ENCODE measurements around the gene OPN3. TPM values are rescaled to one million over a fixed set of nuclear protein-coding genes. Genes with fewer than 3 reads are reported as not detected.

OPN3 gene
- total RNA-seq, 1 donor = 47.5 TPM

DNA sequence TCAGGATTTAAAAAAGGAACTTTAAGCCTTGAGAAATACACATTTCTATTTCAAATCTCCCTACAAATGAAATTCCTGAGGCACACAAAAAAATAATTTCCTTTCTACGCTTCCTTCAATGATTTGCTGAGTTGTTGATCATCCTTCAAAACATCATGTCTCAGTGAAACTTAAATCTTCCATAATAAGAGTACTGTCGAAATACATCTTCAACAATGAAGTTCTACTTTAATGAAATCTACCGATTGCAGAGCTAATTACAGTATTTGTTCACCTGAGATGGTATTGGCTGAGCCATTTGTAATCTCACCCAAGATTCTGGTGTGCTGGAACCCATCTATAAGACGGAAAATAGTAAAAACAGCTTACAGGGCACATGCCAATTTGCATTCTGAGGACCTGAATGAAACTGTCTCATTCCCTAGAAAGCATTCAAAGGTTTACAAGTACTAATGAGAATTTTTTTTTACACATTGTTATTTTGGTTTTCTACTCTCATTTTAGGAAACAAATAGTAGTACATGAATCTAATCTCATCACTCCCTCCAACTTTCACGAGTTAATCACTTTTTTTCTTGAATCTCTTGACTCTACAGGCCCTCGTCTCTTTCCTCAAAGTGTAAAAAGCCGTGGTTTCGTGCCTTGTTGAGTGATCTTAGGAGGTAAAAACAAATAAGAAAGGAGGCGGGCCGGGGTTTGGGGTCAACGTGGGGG lies 1.1 kb downstream of the OPN3 start:
- peak overlapping the region; percentile 78 for H3K4me3 ChIP-seq (ENCODE audit: low read depth, low read length)
- DNase-seq (ENCODE audit: low read depth) = peak; percentile 20
- TF ChIP-seq CTCF (IDR thresholded peaks at IDR 0.05; ENCODE audit: insufficient read depth, low read depth, low read length) = no peak

DNA sequence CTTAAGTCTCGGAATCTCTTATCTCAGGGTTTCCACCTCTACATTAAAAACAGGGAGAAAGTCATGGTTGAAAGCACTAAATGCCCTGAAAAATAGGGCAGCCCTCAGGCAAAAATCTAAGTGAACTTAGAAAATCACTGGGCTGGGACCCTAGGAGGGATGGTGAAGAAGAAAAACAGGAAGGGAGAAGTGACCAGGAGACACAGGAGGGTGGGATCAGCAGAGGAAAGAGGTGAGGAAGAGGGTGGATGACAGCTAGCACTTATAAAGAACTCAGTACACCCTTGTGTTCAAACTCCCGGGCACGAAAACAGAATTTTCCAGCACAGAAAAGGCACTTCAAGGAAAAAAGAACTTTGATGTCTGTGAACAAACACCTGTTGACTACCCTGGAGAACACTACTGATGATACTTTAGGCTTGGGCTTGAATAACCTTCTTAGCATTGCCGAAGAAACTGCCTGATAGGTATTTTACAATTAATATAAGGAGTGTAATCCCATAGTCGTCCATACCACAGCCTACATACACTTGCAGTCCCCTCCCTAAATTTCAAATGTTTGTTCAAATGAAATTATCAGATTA lies 2.0 kb downstream of the OPN3 start:
- DNase-seq (ENCODE audit: low read depth) = no peak
- TF ChIP-seq CTCF (IDR thresholded peaks at IDR 0.05; ENCODE audit: insufficient read depth, low read depth, low read length) = no peak
- H3K4me3 ChIP-seq (ENCODE audit: low read depth, low read length) = peak overlapping the region; percentile 78

DNA sequence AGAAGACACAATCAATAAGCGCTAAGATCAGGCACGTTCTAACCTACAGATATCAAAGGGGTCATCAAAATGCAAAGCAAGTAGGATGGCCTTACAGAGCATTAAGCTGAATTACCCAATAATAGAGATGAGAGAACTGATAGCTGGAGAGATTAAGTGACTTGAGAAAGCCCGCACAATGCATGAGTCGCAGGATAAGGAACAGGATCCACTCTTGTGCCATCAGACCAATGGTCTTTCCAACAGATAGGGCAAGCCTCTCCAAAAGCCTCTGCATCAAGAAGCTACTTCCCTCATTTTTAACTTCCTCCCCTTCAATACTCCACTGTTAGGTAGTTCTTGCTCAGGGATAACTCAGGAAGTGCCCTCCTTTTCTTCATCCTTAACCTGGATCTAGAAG lies 2.6 kb downstream of the OPN3 start:
- peak; percentile 42 for DNase-seq (ENCODE audit: low read depth)
- H3K4me3 ChIP-seq (ENCODE audit: low read depth, low read length) = peak overlapping the region; percentile 78
- TF ChIP-seq CTCF (IDR thresholded peaks at IDR 0.05; ENCODE audit: insufficient read depth, low read depth, low read length) = no peak

DNA sequence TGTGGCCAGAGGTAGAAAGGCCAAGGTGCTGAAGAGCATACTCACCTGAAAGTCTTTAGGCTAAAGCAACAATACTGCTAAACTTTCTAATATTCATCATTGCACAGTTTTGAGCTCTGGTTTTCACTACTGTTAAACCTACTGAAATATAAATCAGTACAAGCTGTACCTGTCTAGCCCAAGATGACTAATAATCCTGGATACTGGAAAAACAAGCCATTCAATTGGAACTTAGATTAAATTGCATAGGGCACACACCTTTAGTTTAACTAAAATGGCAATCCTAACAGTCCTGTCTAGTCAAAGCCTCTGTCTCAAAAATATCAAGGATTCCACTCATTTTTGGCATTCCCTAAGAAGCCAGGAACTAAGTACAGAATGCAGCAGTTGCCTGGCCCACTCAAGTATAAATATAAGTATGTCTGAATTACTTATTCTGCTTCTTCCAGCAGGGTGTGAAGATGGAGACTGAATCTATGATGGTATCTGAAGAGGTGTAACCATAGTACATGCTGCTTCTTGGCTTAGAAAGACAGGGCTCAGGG lies 3.1 kb downstream of the OPN3 start:
- TF ChIP-seq CTCF (IDR thresholded peaks at IDR 0.05; ENCODE audit: insufficient read depth, low read depth, low read length) = no peak
- no peak for DNase-seq (ENCODE audit: low read depth)
- H3K4me3 ChIP-seq (ENCODE audit: low read depth, low read length) = peak overlapping the region; percentile 78

DNA sequence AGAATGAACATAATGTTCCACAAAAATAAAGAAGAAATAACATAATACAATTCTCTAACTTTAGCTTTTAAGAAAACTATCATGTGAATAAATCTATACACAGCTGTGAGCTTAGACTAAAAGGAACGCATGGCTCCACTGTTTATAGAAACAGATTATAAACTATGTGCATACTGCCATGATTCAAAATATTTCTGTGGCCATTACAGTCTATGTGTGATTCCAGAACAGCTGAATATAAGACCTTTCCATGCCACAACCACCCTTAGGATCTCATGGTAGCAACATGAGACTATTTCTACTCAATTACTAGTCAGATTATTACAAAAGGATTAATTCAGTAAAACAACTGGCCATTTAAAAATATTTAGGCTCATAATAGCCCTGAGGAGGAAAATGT lies 3.9 kb downstream of the OPN3 start:
- TF ChIP-seq CTCF (IDR thresholded peaks at IDR 0.05; ENCODE audit: insufficient read depth, low read depth, low read length) = no peak
- no peak overlapping the region for H3K4me3 ChIP-seq (ENCODE audit: low read depth, low read length)
- peak; percentile 21 for DNase-seq (ENCODE audit: low read depth)

- TF ChIP-seq CTCF (IDR thresholded peaks at IDR 0.05; ENCODE audit: insufficient read depth, low read depth, low read length) = no peak
- DNase-seq (ENCODE audit: low read depth) = no peak
- H3K4me3 ChIP-seq (ENCODE audit: low read depth, low read length) = no peak overlapping the region
These were observed 4.5 kb downstream of the OPN3 start for GRCh38 chr1:241635556-241636152.

Data from fibroblast of villous mesenchyme (primary cell).